HG03139 (cell line): ENCODE results near the gene PACRG.

Experiments used
- ATAC-seq: cut with Tn5 transposase; IDR thresholded peaks from one replicate; pipeline ENCODE4 v1.9.1; 2021; ENCODE audit not compliant: unreplicated experiment

The PACRG gene

DNA sequence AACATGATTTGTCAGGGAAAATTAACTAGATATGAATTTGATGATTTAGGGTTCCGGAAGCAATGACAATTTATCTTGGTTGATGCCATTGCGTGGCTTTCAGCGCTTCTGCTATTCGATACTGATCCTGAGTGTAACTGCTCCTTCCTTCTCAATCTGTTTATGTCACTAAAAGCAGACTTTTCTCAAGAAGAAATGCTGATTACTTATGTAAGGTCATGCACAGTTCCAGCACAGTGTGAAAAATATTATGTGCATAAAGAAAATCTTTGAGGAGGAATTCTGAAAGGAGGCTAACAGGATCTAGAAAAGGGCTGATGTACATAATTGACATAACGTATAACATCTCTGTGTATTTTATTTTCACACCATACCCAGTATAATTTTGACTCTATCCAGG is 336.6 kb downstream of the PACRG start:
- no peak for ATAC-seq

DNA sequence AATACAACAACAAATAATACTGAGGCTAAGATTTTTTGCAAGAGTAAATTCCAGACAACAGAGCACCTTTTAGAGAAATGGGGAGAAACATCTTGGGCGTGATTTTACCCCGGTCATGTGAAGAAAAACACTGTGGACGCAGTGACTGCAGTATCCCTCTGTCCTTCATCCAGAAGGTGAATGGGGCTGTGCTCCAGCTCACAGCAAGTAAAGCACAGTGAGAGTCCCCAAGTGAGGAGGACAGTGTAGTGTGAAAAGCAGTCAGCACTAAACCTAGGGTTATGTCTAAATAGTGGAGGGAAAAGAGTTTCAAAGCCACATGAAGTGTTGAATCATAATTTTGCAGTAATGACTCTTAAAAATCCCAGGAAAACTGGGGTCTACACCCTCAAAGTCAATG is 338.4 kb downstream of the PACRG start:
- no peak for ATAC-seq

DNA sequence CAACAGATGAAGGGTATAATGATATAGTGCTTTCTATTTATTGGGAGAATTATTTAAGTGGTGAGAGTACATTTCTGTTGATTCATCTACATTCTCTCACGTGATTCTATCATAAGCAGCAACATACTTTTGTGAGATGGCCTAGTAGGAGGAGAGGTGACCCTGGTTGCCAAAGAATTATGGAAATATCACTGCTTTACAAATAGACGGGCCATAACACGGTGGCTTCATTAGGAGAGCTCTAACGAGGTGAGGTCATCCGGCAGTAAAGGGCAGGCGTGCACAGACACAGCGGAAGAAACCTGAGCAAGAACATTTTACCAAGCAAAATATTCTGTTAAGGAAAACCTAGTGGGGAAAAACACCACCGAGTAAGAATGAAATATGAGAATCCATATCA is 349.4 kb downstream of the PACRG start:
- ATAC-seq: no peak

DNA sequence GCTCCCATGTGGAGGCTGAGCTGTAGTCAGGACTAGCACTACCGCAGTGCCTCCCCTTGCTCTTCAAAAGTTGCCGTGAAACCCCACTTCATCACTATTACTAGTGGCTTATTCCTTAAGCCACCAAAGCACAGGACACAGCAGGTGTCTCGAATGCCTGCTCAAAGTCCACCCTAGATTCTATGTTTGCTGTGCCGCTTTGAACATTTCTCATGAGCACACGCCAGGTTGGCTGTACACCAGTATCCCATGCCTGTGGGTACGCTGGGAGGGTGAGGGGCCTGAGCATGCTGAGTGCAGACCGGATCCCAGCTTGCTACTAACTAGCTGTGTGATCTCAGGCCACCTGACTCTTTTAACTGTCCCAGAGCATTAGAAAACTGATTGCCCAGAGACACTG is 350.9 kb downstream of the PACRG start:
- ATAC-seq: no peak

DNA sequence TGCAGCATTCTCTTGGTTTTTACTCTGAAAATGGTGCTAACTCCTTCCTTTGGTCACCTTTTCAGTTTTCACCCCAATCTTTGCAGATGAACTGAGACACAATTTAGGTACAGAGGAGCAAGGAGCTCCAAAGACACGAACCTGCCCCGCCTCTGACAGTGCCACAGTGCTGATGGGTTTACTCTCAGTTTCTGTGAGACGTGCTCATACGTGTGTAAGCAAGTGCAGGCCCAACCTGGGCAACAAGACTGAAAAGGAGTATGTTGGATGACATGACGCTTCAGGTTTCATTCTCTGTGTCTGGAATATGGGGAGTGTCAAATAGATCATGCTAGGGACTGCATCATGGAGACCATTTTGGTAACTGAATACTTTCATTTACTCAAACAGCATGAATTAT is 352.5 kb downstream of the PACRG start:
- ATAC-seq: no peak

DNA sequence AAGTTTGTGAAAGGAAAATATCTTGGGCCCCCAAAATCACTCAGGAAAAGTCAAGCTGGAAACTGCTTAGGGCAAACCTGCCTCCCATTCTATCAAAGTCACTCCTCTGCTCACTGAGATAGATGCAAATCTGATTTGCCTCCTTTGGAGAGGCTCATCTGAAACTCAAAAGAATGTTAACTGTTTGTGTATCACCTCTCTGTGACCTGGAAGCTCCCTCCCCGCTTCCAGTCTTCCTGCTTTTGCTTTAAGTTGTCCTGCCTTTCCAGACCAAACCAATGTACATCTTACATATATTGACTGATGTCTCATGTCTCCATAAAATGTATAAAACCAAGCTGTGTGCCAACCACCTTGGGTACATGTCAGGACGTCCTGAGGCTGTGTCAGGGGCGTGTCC is 355.4 kb downstream of the PACRG start:
- ATAC-seq: no peak

DNA sequence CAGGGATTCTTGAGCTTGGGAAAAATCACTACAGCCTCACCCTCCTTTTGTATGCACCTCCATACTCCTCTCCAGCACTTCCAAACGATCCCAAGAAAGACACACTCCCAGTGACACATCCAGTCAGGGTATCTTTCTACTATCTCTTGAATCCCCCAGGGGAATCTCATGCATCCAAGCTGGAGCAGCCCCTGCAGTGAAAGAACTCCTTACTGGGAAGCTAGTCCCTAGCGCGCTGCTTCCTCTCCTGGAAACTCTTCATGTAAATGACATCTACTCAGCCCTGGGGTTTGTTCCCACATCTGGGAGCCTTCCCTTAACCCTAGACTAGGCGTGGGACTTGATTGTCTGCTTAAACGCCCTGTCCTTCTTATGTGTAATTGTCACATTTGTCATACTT is 357.7 kb downstream of the PACRG start:
- ATAC-seq: no peak

DNA sequence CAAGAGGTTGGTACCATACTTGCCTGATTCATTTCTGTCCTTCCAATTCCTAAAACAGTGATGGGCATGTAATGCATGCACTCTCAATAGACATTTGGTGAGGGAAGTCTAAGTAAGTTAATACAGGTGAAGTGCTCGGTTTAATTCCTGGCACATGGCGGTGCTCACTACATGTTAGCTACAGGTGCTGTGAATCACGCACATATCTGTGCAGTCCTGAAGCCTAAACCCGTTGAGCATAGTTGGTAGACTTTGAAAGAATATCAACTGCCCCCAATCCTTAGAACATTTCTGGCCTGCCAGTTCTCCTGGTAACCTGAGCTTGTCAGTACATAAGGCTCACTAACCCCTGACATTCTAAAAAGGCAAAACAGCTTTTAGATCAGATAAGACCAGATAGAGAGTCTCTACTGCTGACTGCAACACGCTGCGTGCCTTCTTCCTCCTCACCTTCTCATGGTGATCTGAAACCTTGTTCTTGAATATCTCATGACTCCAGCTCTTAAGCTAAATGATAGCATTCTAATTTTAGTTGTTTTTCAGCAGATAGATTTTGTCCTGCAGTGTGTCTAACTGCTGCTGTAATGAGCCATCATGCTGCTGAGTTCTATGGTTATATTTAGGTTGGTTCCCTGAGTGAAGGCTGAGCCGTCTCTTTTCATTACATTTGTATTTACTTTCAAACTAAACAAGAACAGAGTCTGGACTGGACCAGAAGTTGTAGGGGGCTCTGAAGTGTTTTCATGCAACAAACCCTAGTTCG is 358.3 kb downstream of the PACRG start:
- ATAC-seq: no peak

DNA sequence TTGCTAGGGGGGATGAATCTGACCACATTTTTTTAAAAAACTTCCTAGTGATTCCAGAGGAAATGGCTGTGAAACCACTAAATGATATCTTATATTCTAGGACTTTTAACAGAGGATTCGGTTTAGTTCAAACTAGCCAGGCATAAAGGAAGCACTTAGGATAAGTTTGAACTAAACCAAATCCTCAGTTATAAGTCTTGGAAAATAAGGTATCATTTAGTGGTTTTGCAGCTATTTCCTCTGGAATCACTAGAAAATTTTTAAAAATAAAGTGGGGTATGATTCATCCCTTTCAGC is 358.8 kb downstream of the PACRG start:
- no peak for ATAC-seq

DNA sequence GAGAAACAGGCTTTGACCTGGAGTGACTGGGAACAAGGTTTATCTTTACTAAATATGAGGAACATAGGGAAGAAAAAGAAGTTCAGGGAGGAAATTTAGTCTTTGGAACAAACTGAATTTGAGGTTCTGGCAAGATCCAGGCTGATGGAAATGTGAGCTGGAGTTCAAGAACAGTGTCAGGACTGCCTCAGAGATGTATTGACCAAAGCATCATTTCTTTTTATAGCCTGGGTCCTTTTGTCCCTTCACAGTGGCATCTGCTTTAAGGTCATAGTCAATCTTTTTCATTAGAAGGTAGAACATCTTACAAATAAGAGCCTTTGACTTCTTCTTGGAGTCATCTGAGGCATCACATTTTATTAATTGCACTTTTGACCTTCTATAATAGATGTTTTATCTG is 360.2 kb downstream of the PACRG start:
- ATAC-seq: no peak

DNA sequence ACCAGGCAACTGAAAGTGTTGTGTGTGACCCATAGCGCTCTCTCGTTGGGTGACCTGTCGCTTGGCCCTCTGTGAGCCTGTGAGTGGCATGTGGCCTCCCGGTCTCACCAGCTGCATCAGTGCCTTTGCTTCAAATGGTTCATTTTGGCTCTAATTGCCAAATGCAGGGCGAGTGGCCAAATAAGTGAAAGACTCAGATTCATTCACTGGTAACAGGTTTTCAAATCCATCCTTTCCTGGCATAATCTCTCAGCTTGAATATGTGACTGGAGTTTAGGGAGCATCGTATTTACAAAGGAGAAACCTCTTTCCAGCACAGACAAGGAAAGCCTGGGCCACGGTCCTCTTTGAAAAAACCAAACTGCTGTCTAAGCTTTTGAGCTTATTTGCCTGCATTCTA is 365.1 kb downstream of the PACRG start:
- ATAC-seq: no peak

DNA sequence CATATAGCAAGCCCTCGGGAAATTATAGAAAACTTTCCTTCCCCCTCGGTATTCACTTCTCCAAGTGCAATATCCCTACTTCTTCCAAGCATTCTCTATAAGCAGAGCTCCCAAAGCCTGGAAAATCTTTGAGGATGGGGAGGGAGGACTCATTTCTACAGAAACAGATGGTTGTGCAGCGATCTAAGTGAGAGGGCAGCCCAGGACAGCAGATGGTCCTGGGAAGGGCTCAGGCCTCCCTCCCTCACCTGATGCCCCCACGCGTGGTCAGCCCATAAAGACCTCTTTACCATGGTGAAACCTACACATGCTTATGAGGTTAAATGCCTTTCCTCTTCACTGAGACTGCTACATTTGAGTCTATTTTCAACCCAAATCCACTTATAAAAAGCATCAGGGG is 367.1 kb downstream of the PACRG start:
- no peak for ATAC-seq

DNA sequence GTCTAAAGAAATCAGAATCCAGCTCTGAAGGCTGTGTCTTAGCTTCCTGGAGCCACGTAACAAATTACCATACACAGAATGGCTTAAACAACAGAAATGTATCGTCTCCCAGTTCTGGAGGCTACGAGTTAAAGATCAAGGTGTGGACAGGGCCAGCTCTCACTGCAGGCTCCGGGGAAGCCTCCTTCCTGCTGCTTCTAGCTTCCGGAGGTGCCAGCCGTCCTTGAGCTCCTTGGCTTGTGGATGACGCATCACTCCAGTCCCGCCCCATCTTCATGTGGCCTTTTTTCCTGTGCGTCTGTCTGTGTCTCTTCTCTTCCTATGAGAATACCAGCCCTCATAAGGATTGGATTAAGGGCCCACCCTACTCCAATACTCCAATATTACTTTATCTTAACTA is 367.6 kb downstream of the PACRG start:
- no peak for ATAC-seq

DNA sequence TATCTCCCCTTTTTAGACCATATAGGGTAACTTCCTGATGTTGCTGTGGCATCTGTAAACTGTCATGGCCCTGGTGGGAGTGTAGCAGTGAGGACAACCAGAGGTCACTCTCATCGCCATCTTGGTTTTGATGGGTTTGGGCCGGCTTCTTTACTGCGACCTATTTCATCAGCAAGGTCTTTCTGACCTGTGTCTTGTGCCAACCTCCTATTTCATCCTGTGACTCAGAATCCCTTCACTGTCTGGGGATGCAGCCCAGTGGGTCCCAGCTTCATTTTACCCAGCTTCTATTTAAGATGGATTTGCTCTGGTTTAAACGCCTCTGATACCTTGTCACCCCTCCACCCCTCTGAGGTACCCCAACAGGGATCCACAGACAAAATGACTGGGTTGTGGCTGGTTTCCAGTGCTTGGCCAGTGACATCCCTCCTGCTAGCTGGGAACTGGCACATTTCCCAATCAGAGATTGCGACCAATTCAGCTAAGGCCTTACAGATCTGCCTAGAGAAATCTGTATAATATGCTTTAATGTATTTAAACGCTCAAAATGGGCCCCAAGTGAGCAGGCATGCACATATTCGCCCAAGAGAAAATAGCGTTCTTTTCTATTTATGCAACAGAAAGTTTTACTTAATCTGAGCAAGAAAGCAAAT is 371.2 kb downstream of the PACRG start:
- ATAC-seq: no peak

DNA sequence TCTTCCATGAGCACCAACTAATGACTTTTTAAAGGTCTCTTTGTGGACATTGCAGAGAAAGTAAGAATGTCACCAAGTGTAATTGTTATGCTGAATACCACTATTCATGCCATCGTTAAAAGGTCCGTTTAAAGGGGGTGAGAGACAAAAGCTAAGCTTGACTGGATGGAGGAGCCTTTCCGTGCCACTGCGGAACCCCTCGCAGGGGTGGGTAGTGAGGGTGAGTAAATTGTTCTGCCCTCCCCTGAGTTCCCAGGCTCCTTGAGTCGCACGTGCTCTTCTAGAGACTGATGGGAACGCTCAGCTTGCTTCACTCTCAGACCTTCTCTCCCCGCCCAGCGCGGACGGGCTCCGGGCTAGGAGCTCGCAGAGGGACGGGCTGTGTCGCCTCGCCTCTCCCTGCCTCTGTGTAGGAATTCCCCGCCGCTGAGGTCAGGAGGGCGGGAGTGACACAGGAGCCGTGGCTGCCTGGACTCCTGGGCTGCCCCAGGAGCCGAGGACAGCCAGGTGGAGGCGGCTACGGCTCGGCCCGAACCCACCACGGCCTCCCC is 371.9 kb downstream of the PACRG start:
- no peak for ATAC-seq

DNA sequence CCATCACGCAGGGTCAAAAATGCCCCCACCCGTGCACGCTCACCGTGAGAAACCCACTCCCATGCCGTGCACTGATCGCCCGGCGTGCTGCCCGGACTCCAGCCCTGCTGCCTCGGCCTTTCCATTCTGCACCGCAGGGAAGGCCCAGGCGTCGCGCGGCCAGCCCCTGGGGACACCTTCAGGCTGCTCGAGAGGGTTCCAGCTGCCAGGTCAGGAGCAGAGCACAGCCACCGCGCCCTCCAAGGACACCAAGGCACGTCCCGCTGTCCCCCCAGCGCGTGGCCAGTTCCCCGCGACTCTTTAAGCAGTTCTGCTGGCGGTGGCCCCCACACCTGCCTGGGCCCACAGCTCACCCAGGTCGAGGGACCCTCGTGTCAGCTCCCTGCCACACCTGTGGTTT is 372.5 kb downstream of the PACRG start:
- ATAC-seq: no peak

DNA sequence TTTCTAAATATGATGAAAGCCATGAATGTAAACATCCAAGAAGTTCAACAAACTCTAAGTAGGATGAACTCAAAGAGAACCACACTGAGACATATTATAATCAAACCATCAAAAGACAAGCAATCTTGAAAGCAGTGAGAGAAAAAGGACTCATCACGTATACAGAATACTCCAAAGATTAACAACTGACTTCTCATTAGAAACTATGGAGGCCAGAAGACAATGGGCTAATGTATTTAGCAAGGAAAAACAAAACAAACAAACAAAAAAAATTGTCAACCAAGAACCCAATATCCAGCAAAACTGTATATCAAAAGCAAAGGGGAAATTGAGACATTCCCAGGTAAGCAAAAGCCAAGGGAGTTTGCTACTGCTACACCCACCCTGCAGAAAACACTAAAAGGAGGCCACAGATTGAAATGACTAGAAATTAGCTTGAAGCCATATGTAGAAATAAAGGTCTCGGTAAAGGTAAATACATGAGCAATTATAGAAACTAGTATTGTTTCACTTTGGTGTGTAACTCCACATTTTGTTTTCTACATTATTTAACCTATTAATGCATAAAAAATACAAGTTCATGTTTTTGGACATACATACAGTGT is 385.7 kb downstream of the PACRG start:
- ATAC-seq: no peak

DNA sequence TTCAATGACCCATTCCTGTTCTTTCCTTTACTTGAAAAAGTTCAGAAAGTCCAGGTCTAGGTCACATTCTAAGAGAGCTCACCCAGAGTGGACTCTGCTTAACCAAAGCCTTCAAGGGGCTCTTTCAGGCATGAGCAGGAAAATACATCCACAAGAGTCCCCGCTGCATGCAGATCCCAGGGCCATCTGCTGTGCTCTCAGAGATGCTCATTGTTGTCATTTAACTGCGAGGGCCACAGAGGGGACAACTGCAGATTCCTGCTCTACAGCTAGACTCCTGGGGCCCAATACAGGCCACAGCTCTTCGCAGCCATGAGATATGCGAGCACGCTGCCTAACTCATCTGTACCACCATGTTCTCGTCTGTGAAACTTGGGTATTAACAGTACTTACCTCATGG is 391.2 kb downstream of the PACRG start:
- no peak for ATAC-seq

DNA sequence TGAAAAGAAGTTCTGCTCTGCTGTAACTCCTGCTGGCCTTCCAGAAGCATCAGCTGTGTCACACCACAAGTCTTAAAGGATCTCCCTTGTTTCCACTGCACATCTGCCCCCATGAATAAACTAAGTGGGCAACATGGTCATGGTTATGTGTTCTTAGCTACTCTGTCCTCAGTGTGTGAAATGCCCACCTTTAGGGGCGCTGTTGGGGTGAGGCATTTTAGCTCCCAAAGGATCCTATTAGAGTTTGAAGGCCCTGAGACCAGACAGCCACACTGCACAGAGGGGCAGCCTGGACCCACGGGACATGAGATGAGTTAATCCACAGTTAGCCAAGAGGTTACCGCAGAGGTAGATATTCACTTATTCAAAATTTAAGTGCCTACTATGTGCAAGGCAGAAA is 392.4 kb downstream of the PACRG start:
- ATAC-seq: no peak

DNA sequence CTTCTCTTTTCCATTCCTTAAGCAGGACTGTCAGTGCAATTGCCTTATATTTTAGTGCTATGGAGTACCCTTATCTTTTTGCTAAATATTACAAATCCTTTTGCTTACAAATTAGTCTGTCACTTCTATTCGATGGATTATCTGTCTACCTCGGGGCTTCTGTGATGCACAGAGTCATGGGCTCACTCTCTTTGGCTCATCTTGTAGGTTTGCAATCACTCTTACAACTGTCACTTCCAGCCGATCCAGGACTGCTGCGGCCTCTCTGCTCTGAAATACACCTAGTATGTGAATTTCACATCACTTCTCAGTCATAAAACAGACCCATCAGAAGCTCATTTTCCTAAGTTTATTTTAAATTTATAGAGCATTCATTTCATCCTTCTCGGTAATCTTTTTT is 393.5 kb downstream of the PACRG start:
- ATAC-seq: no peak

DNA sequence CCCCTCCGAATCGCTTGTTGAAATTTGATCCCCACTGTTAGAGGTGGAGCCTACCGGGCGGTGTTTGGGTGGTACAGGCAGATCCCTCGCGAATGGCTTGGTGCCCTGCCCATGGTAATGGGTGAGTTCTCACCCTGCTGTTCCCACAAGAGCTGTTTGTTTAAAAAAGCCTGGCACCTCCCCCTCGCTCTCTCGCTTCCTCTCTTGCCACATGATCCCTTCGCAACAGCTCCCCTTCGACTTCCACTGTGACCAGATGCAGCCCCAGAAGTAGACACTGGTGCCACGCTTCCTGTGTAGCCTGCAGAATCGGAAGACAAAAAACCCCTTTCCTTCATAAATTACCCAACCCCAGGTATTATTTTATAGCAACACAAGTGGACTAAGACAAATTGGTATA is 394.6 kb downstream of the PACRG start:
- ATAC-seq: no peak

DNA sequence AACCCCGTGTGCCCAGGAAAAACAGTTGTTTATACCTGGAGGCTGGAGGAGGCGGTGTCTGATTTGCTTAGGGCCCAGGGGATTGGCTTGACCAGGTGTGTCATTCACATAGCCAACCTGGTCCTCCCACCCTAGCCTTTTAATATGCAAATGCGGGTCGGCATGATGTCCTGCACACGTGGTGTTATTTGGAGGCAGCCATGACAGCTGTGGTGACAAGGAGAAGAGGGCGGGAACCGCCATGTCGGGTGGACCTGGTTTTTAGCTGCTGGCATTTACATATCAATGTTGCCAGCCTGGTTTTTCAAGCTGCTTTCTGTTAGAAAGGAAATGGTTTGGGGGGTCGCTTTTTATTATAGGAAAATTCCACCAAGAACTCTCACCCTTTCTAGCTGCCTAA is 395.3 kb downstream of the PACRG start:
- no peak for ATAC-seq
